Endothelial cell of umbilical vein (primary cell): Measurements from ENCODE around the gene GEN1. TPM values are rescaled to one million over a fixed set of nuclear protein-coding genes. Genes with fewer than 3 reads are reported as not detected.

Experiments
- BruUV-seq: library from RNA; stranded (reverse); fragments of 400-500 nt; replicated peaks from 2 replicates; lab custom pipeline; 2021; lab: Mats Ljungman, UMichigan
- CTCF ChIA-PET: fragments of 300-600, 350-600 bp; sonication (Branson Sonifier 250); formaldehyde crosslinking; loops from one replicate; lab custom pipeline; 2021; ENCODE audit warnings: antibody characterized with exemption, inconsistent platforms; lab: Charles Lee
- POLR2A ChIA-PET: fragments of 300-600, 350-600 bp; sonication (Branson Sonifier 250); formaldehyde crosslinking; loops from one replicate; lab custom pipeline; 2021; ENCODE audit warnings: antibody characterized with exemption, inconsistent platforms; lab: Charles Lee
- DNase-seq: peaks from one replicate; pipeline ENCODE4 v3.0.0-alpha.2; 2011; ENCODE audit warnings: low read depth, low spot score
- FAIRE-seq: peaks from 2 replicates; lab custom pipeline; 2011; peaks lifted over from hg19 to GRCh38; lab: Jason Lieb, UNC
- H2AFZ ChIP-seq: 2 replicates; pipeline ENCODE4 v1.6.0; 2012; ENCODE audit warnings: low read depth, low read length, control low read depth, inconsistent platforms
- H3K27ac ChIP-seq: 2 replicates; pipeline ENCODE4 v1.5.1; 2011; ENCODE audit warnings: low read depth, mild to moderate bottlenecking, control low read depth, low read length, moderate library complexity; ENCODE audit not compliant: insufficient read depth
- H3K27me3 ChIP-seq, 2 experiments: 2 replicates each; pipeline versions ENCODE4 v1.6.0 to v1.6.1; 2011; ENCODE audit warnings: low read length in 2 of 2, mixed read lengths in 1 of 2; ENCODE audit not compliant: control insufficient read depth in 2 of 2, insufficient read depth in 2 of 2
- H3K36me3 ChIP-seq, 2 experiments: 2 replicates in 1 of 2; 3 replicates in 1 of 2; pipeline ENCODE4 v1.5.1; 2011; ENCODE audit warnings: low read length in 2 of 2, mild to moderate bottlenecking in 1 of 2, moderate library complexity in 1 of 2; ENCODE audit not compliant: control insufficient read depth in 2 of 2, insufficient read depth in 2 of 2; ENCODE audit errors: extremely low read depth in 1 of 2
- H3K4me1 ChIP-seq: 3 replicates; pipeline ENCODE4 v1.5.1; 2011; ENCODE audit warnings: mild to moderate bottlenecking, low read length; ENCODE audit not compliant: control insufficient read depth, insufficient read depth; ENCODE audit errors: extremely low read depth
- H3K4me2 ChIP-seq: 2 replicates; pipeline ENCODE4 v1.6.1; 2011; ENCODE audit warnings: low read length, control low read depth, mixed read lengths; ENCODE audit not compliant: insufficient read depth
- H3K4me3 ChIP-seq, 3 experiments: fragments of 200-600 bp in 1 of 3; sonication (generic), shearing (Covaris generic) in 1 of 3; replicated peaks in 1 of 3; 2 replicates each; pipeline ENCODE4 v1.5.1; 2011 to 2016; ENCODE audit warnings: control low read depth in 3 of 3, low read length in 3 of 3, mild to moderate bottlenecking in 2 of 3, inconsistent platforms in 1 of 3, low read depth in 1 of 3, moderate library complexity in 1 of 3; ENCODE audit not compliant: insufficient read depth in 1 of 3
- H3K79me2 ChIP-seq: 2 replicates; pipeline ENCODE4 v1.6.0; 2012; ENCODE audit warnings: low read length, inconsistent platforms; ENCODE audit not compliant: control insufficient read depth, insufficient read depth
- H3K9ac ChIP-seq: replicated peaks from 2 replicates; pipeline ENCODE3; 2011; ENCODE audit warnings: low read length, control low read depth; ENCODE audit not compliant: insufficient read depth; ENCODE audit errors: extremely low read depth
- H3K9me1 ChIP-seq: replicated peaks from 3 replicates; pipeline ENCODE4 v1.6.0; 2011; ENCODE audit warnings: mild to moderate bottlenecking, low read length; ENCODE audit not compliant: control insufficient read depth, insufficient read depth; ENCODE audit errors: extremely low read depth
- H3K9me3 ChIP-seq: replicated peaks from 2 replicates; pipeline ENCODE4 v1.5.1; 2012; ENCODE audit warnings: low read length, inconsistent platforms; ENCODE audit not compliant: control insufficient read depth, insufficient read depth
- H4K20me1 ChIP-seq: replicated peaks from 2 replicates; pipeline ENCODE3; 2011; ENCODE audit warnings: mild to moderate bottlenecking, low read length; ENCODE audit not compliant: control insufficient read depth, insufficient read depth; ENCODE audit errors: extremely low read depth
- CTCF ChIP-seq, 2 donors: IDR thresholded peaks; 1 replicate in 1 of 2; 2 replicates in 1 of 2; pipeline ENCODE4 v1.5.1; 2011; ENCODE audit warnings: low read length in 2 of 2, mild to moderate bottlenecking in 2 of 2, moderate library complexity in 2 of 2, control low read depth in 1 of 2, inconsistent platforms in 1 of 2, low read depth in 1 of 2; ENCODE audit not compliant: insufficient read depth in 1 of 2; ENCODE audit errors: extremely low read depth in 1 of 2
- EZH2 ChIP-seq: IDR thresholded peaks from 2 replicates; pipeline ENCODE4 v1.6.1; 2012; ENCODE audit warnings: borderline replicate concordance, low read depth, mild to moderate bottlenecking, moderate library complexity, low read length, inconsistent platforms; ENCODE audit not compliant: severe bottlenecking
- FOS ChIP-seq: IDR thresholded peaks from 2 replicates; pipeline ENCODE4 v1.6.1; 2011; ENCODE audit warnings: mild to moderate bottlenecking, low read length, moderate library complexity, borderline replicate concordance; ENCODE audit not compliant: insufficient read depth
- GATA2 ChIP-seq: IDR thresholded peaks from 2 replicates; pipeline ENCODE4 v1.7.0; 2011; ENCODE audit warnings: low read depth, mild to moderate bottlenecking, moderate library complexity, mixed read lengths, low read length; ENCODE audit not compliant: insufficient read length, insufficient read depth
- JUN ChIP-seq: IDR thresholded peaks from 2 replicates; pipeline ENCODE4 v1.6.1; 2011; ENCODE audit warnings: borderline replicate concordance, low read depth; ENCODE audit not compliant: insufficient read length, insufficient read depth
- MYC ChIP-seq: IDR thresholded peaks from one replicate; pipeline ENCODE4 v1.6.1; 2011; ENCODE audit warnings: mild to moderate bottlenecking, low read depth, low read length
- POLR2A ChIP-seq: IDR thresholded peaks from 2 replicates; pipeline ENCODE4 v1.6.1; 2012; ENCODE audit warnings: low read depth, mild to moderate bottlenecking, control low read depth, low read length
- POLR2AphosphoS5 ChIP-seq: IDR thresholded peaks from 2 replicates; pipeline ENCODE4 v1.6.1; 2012; ENCODE audit warnings: low read depth, mild to moderate bottlenecking, control low read depth, low read length, moderate library complexity; ENCODE audit not compliant: insufficient read depth
- dilution Hi-C: fragments of 300-500 bp; cut with MboI; formaldehyde crosslinking; loops from one replicate; pipeline ENCODE4 v1.15.0; 2019; ENCODE audit warnings: low sequenced_read_pairs; ENCODE audit not compliant: extremely low pct_ligation_motif_present
- intact Hi-C: fragments of 100-400 bp; cut with micrococcal nuclease; formaldehyde crosslinking; loops from one replicate; pipeline ENCODE4 v1.10.0; 2022
- polyA plus RNA-seq, 4 experiments: library from polyadenylated mRNA; depleted of rRNA in 3 of 4; stranded (reverse) in 3 of 4; unstranded in 1 of 4; fragments of >200 nt; gene quantifications; 2 replicates each; pipeline versions ENCODE4 v1.2.1 to v1.2.3, GENCODE V29; 2011 to 2012; ENCODE audit warnings: missing spikeins in 1 of 4
- total RNA-seq: library from RNA; stranded (reverse); gene quantifications from 2 replicates; pipeline ENCODE4 v1.2.3, GENCODE V29; 2021
- TF ChIP-seq, protein P1 (sequence below): IDR thresholded peaks from 2 replicates; pipeline ENCODE4 v1.6.1; 2011; ENCODE audit not compliant: insufficient read depth, insufficient read length

The GEN1 gene
- total and polyA plus RNA-seq, 2 donors (not counting 3 experiments of a cell fraction or from before 2014, with no cell fraction given), result 8.1 to 29.6 TPM

DNA sequence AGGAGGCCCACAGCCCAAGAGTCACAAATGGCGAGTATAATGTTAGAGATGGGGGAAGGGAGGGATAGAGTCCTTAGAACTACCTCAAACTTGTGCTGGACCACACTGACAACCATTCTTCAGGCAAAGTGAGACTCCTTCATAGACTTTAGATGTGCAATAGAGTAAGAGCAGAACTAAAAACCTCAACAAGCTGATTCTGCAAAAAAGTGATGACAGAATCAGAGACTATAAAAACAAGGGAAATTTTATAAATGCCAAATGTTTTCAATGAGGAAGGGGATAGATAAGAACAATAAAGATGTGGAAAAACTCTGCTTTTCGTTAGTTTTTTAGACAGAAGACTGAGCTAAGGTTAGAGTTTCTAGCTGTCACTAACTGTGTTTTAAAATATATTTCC, 18.1 kb upstream of the GEN1 start:
- H3K4me2 ChIP-seq, result no peak overlapping the region
- H4K20me1 ChIP-seq, result no peaks in the 10 kb centered on the region
- peaks cover 20% of the 10 kb centered on the region for H3K4me1 ChIP-seq
- H3K27me3 ChIP-seq, result no peaks in the 10 kb centered on the region
- no peaks in the 10 kb centered on the region for H3K9me1 ChIP-seq
- no TSS peak for BruUV-seq
- peaks cover 11 to 17% of the 10 kb centered on the region in 2 experiments for H3K36me3 ChIP-seq
- no peak for FAIRE-seq
- intact Hi-C loops (no loop called here), dilution Hi-C loops (no loop called here)
- peaks cover 8% of the 10 kb centered on the region for H3K79me2 ChIP-seq
- H3K9ac ChIP-seq, result no peak overlapping the region
- ChIA-PET POLR2A (no interaction called here), CTCF (interaction anchor here (0.6 to 1.8 kb wide), 2 partner anchors 16 to 64 kb away, joined by 3 to 8 read pairs; no protein-coding TSS in a partner anchor)
- H3K4me3 ChIP-seq, result no peak overlapping the region
- DNase-seq, result no peak
- peak overlapping the region; percentile 94 for H3K27ac ChIP-seq
- no peaks in the 10 kb centered on the region for H3K9me3 ChIP-seq
- TF ChIP-seq CTCF (IDR thresholded peaks at IDR 0.05; ENCODE audit: extremely low read depth in 1 of 2, insufficient read depth in 1 of 2, low read depth in 1 of 2, low read length in 2 of 2), result no peak
- no peak for TF ChIP-seq EZH2
- TF ChIP-seq MYC, result no peak
- no peak for TF ChIP-seq GATA2
- no peak for TF ChIP-seq POLR2AphosphoS5
- no peak for TF ChIP-seq FOS
- TF ChIP-seq POLR2A, result no peak
- no peak for TF ChIP-seq JUN
- TF ChIP-seq, protein P1, sequence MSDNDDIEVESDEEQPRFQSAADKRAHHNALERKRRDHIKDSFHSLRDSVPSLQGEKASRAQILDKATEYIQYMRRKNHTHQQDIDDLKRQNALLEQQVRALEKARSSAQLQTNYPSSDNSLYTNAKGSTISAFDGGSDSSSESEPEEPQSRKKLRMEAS, result no peak
- H2AFZ ChIP-seq, result no peak overlapping the region
